HL-60/S4 treated with phorbol 12-myristate 13-acetate at 8.2 ng/mL for 4 days and 3 days (cell line): ENCODE measurements around the gene EXOC3L4.
"Not testable (repeated sequence)": the region's sequence is repeated elsewhere in the genome, so short reads cannot be mapped to it uniquely, and the experiment has no call there.

Experiments used
- in situ Hi-C: fragments of 300-500 bp; cut with MboI; formaldehyde crosslinking; loops from 2 replicates; pipeline ENCODE4 v1.15.0; 2022; ENCODE audit warnings: low sequenced_read_pairs

Gene EXOC3L4

GRCh38 chr14:103094406-103095209, at the start of gene EXOC3L4:
EXOC3L4 (plus strand) TSS chr14:103094725; CDS start chr14:103100220, 5,495 bp downstream.
- in situ Hi-C loops, result no loop called here

DNA sequence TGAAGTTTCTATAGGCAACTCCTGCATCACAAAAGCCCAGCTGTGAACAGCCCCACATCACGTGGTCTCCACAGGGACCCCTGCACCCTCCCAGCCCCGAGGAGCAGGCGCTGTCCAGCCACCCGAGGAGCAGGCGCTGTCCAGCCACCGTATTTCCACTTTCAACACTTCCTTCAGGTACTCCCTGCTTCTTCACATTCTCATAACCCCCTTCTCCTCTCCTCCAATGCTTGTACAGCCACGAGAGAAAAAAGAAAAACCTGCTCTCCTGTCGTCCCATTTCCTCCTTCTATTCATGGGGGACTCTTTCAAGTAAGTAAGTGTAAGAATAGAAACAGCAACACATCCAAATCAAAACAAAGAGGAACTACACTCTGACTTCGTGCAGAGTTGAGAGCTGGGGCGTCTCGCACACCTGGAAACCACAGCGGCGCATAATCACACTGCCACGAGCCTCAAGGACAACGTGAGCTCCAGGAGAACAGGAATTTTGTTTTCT, 49.1 kb upstream of the EXOC3L4 start:
- in situ Hi-C loops, result no loop called here

GRCh38 chr14:103047453-103047852, 47.1 kb upstream of the EXOC3L4 start:
- in situ Hi-C loops, result not testable (repeated sequence)

- in situ Hi-C loops, result no loop called here
These were observed 43.6 kb upstream of the EXOC3L4 start for GRCh38 chr14:103050935-103051334.

- in situ Hi-C loops, result no loop called here
These were observed 42.1 kb upstream of the EXOC3L4 start for GRCh38 chr14:103052407-103052806.

- in situ Hi-C loops, result no loop called here
These were observed 38.8 kb upstream of the EXOC3L4 start for GRCh38 chr14:103055695-103056094.

DNA sequence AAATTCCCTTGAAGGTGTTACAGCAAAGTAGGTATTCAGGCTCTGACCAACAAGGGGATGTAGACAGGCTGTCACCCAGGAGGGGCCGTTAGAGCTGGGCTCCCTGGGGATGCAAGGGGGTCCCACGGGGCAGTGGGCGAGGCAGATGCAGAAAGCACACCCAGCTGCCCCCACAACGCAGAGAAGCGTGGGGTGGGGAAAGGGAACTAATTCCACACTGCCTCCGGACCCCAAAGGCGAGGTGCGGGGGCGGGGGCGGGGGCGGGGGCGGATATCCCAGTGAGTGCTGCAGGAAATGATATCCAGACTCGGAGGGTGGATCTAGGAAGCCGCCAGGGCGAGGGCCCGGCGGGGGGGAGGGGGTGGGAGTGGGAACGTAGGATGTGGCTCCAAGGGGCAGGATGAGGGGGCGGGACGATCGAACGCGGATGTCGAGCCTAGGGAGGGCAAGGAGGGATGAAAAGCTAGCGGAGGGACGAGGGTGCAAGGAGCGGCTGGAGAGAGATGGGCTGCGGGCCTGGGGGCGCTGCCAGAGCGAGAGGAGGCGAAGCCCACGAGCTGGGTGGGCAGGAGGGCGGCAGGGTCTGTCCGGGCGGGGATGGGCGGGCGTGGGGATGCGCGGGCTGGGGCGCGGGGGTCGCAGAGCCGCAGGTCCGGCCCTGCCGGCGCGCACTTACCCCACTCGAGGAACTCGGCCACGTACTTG, 38.0 kb upstream of the EXOC3L4 start:
- in situ Hi-C loops, result no loop called here

- in situ Hi-C loops, result no loop called here
These were observed 37.5 kb upstream of the EXOC3L4 start for GRCh38 chr14:103057028-103057371.

GRCh38 chr14:103057372-103058163, 37.0 kb upstream of the EXOC3L4 start, which contains the start of gene CDC42BPB:
CDC42BPB (minus strand) TSS chr14:103057549; CDS start chr14:103057173, 376 bp downstream.
- in situ Hi-C loops, result no loop called here

DNA sequence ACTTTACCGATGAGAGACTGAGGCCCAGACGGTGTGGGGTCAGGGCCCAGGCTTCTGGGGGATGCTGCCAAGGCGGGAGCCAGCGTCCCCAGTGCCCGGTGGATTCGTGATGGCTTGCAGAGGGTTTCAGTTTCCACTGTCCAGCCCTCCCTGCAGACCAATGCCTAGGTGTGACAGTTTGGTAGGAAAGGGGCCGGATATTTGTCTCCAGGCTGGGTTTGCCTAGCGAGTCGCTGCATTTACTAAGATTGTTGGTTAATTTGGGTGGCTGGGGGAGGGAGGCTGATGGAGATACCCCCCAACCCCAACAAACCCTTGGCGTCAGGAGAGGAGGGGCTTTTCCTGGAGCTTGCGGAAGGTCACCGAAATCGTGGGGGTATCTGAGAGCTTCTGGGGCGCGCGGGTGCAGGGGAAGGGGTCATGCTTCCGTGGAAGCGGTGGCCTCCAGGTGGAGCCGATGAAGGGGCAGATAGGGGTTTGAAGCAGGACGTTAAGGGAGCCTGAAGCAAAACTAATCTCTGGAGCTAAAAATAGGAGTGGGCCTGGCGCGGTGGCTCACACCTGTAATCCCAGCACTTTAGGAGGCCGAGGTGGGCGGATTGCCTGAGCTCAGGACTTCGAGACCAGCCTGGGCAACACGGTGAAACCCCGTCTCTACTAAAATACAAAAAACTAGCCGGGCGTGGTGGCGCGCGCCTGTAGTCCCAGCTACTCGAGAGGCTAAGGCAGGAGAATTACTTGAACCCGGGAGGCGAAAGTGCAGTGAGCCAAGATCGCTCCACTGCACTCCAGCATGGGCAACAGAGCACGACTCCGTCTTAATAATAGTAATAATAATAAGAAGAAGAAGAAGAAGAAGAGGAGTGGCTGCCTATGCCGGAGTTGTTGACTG, 36.1 kb upstream of the EXOC3L4 start:
- in situ Hi-C loops, result no loop called here

GRCh38 chr14:103059556-103059955, 35.0 kb upstream of the EXOC3L4 start:
- in situ Hi-C loops, result no loop called here

- in situ Hi-C loops, result no loop called here
These were observed 33.0 kb upstream of the EXOC3L4 start for GRCh38 chr14:103061482-103061976.

DNA sequence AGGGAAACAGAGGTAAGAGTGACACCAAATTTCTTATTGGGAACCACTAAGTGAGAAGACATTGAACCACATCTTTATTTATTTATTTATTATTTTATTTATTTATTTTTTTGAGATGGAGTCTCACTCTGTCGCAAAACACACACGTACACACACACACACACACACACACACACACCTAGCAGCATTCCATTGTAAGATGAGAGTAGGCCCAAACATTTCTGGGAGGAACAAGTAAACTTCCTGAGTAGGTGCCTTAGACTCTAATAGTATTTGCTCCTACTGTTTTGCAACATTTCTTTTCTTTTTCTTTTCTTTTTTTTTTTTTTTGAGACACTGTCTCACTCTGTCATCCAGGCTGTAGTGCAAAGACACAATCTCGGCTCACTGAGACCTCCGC, 30.1 kb upstream of the EXOC3L4 start:
- in situ Hi-C loops, result no loop called here

DNA sequence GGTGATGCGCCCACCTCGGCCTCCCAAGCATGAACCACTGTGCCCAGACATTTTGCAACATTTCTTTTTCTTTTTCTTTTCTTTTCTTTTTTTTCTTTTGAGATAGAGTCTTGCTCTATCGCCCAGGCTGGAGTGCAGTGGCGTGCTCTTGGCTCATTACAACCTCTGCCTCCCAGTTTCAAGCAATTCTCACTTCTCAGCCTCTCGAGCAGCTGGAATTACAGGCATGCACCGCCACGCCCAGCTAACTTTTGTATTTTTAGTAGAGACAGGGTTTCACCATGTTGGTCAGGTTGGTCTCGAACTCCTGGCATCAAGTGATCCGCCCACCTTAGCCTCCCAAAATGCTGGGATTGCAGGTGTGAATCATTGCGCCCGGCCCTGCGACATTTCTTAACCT, 29.5 kb upstream of the EXOC3L4 start:
- in situ Hi-C loops, result no loop called here

DNA sequence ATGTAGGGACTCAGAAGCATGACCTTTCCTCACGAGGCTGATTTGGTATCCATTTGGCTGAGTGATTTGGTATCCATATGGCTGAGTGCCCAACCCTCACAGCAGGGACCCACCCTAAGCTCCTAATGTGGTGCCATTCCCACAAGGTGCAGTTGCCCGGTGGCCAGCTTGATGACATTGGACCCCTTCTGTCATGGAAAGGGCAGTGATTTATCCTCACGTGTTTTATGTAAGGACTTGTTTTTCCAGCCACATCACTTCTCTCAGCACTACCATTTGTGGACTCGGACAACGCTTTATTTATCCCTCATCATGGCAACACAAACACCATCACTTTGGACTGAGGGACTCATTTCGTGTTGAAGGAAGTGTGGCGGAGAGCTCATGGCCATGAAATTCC, 28.7 kb upstream of the EXOC3L4 start:
- in situ Hi-C loops, result no loop called here

DNA sequence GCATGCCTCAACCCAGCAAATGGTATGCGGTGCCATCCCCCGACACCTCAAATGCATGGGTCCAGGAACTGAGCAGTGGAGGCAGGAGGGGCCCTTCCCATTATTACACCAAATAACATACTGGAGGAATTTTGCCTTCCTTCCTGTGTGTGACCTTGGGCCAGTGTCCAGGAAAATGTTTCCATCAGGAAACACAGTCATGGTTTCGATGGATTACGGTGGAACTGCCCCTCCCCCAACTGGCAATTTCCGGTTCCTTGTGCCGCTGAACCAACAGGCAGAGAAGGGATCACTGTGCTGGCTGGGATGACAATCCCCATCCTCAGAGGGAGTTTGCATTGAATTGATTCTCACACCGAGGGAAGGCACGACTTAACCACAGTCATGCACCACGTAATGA, 28.1 kb upstream of the EXOC3L4 start:
- in situ Hi-C loops, result no loop called here

DNA sequence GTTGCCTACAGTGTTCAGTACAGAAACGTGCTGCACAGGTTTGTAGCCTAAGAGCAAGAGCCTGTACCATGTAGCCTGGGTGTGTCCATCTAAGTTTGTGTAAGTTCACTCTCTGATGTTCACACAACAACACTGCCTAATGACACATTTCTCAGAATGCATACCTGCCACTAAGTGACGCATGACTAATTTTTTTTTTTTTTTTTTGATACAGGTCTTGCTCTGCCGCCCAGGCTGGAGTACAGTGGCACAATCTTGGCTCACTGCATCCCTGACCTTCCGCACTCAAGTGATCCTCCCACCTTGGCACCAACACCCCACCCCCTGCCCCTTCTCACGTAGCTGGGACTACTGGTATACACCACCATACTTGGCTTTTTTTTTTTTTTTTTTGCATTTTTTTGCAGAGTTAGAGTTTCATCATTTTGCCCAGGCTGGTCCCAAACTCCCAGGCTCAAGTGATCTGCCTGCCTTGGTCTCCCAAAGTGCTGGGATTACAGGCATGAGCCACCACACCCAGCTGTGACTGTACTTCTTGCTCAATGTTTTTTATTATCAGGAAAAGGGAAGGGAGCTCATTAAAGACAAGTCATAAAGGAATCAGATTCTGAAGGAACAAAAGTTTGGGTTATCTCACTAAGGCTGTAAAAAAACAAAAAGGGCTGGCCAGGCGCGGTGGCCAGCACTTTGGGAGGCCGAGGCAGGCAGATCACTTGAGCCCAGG, 27.1 kb upstream of the EXOC3L4 start:
- in situ Hi-C loops, result no loop called here

- in situ Hi-C loops, result no loop called here
These were observed 26.0 kb upstream of the EXOC3L4 start for GRCh38 chr14:103068351-103069073.
